Liver (tissue), 9 donors: ENCODE data around the gene OR2J1. TPM values are rescaled to one million over a fixed set of nuclear protein-coding genes. Genes with fewer than 3 reads are reported as not detected.

Experiments used
- DNase-seq: peaks from one replicate; pipeline ENCODE4 v3.0.0-alpha.2; 2017; ENCODE audit warnings: low spot score
- H3K27ac ChIP-seq, 2 donors: one replicate each; pipeline ENCODE4 v1.7.0; 2013; ENCODE audit warnings: inconsistent platforms in 2 of 2, low read length in 2 of 2, control low read depth in 1 of 2, low read depth in 1 of 2, mild to moderate bottlenecking in 1 of 2
- H3K27me3 ChIP-seq, 4 donors: one replicate each; pipeline versions ENCODE4 v1.6.1 to v1.7.0; 2013; ENCODE audit warnings: low read length in 3 of 4, inconsistent platforms in 1 of 4, mild to moderate bottlenecking in 1 of 4, moderate library complexity in 1 of 4; ENCODE audit not compliant: control insufficient read depth in 4 of 4, insufficient read depth in 4 of 4
- H3K36me3 ChIP-seq, 4 donors: one replicate each; pipeline versions ENCODE4 v1.6.1 to v1.7.0; 2013; ENCODE audit warnings: low read length in 3 of 4, mild to moderate bottlenecking in 3 of 4, low read depth in 1 of 4, moderate library complexity in 1 of 4; ENCODE audit not compliant: control insufficient read depth in 4 of 4, insufficient read depth in 3 of 4
- H3K4me1 ChIP-seq, 4 donors: one replicate each; pipeline versions ENCODE4 v1.6.1 to v1.7.0; 2013; ENCODE audit warnings: low read length in 3 of 4, mild to moderate bottlenecking in 3 of 4, moderate library complexity in 1 of 4; ENCODE audit not compliant: control insufficient read depth in 4 of 4, insufficient read depth in 4 of 4
- H3K4me3 ChIP-seq, 3 donors: one replicate each; pipeline versions ENCODE4 v1.6.1 to v1.7.0; 2013; ENCODE audit warnings: low read length in 3 of 3, control low read depth in 1 of 3, low read depth in 1 of 3, mild to moderate bottlenecking in 1 of 3
- H3K9ac ChIP-seq, 2 donors: one replicate each; pipeline ENCODE4 v1.7.0; 2013; ENCODE audit warnings: low read length in 2 of 2, mild to moderate bottlenecking in 2 of 2, moderate library complexity in 2 of 2, control low read depth in 1 of 2, low read depth in 1 of 2
- H3K9me3 ChIP-seq, 4 donors: one replicate each; pipeline versions ENCODE4 v1.6.1 to v1.7.0; 2013; ENCODE audit warnings: low read length in 3 of 4; ENCODE audit not compliant: control insufficient read depth in 4 of 4
- ATF3 ChIP-seq: IDR thresholded peaks from 2 replicates; pipeline ENCODE4 v1.6.1; 2016; ENCODE audit warnings: antibody characterized with exemption
- CTCF ChIP-seq: fragments of 150-350 bp; IDR thresholded peaks from 2 replicates; pipeline ENCODE4 v1.5.1; 2017; ENCODE audit warnings: improper control_type of control experiment, low read depth, low read length; ENCODE audit not compliant: missing input control
- EGR1 ChIP-seq, 2 donors: IDR thresholded peaks; 2 replicates each; pipeline ENCODE4 v1.6.1; 2016 to 2018; ENCODE audit warnings: antibody characterized with exemption in 2 of 2, low read depth in 2 of 2
- FOXA2 ChIP-seq: IDR thresholded peaks from 2 replicates; pipeline ENCODE4 v1.6.1; 2016; ENCODE audit warnings: antibody characterized with exemption
- HNF4A ChIP-seq, 2 donors: conservative IDR thresholded peaks; 2 replicates each; pipeline ENCODE4 v1.6.1; 2016; ENCODE audit warnings: antibody characterized with exemption in 2 of 2, mild to moderate bottlenecking in 2 of 2
- HNF4G ChIP-seq: IDR thresholded peaks from 2 replicates; pipeline ENCODE4 v1.6.1; 2016; ENCODE audit warnings: antibody characterized with exemption
- JUND ChIP-seq, 2 donors: IDR thresholded peaks; 2 replicates each; pipeline ENCODE4 v1.6.1; 2016; ENCODE audit warnings: antibody characterized with exemption in 2 of 2
- NR2F2 ChIP-seq: IDR thresholded peaks from 2 replicates; pipeline ENCODE4 v1.6.1; 2016; ENCODE audit warnings: antibody characterized with exemption
- RAD21 ChIP-seq, 2 donors: IDR thresholded peaks; 2 replicates each; pipeline ENCODE4 v1.6.1; 2016; ENCODE audit warnings: antibody characterized with exemption in 2 of 2, mild to moderate bottlenecking in 2 of 2
- REST ChIP-seq: IDR thresholded peaks from 2 replicates; pipeline ENCODE4 v1.6.1; 2016; ENCODE audit warnings: antibody characterized with exemption, mild to moderate bottlenecking
- RXRA ChIP-seq, 2 donors: IDR thresholded peaks; 2 replicates each; pipeline ENCODE4 v1.6.1; 2017 to 2018; ENCODE audit warnings: antibody characterized with exemption in 2 of 2, mild to moderate bottlenecking in 1 of 2
- SP1 ChIP-seq: IDR thresholded peaks from 2 replicates; pipeline ENCODE4 v1.6.1; 2018; ENCODE audit warnings: antibody characterized with exemption, mild to moderate bottlenecking
- TAF1 ChIP-seq: conservative IDR thresholded peaks from 2 replicates; pipeline ENCODE4 v1.6.1; 2016; ENCODE audit warnings: antibody characterized with exemption, mild to moderate bottlenecking
- YY1 ChIP-seq: IDR thresholded peaks from 2 replicates; pipeline ENCODE4 v1.6.1; 2016; ENCODE audit warnings: antibody characterized with exemption, mild to moderate bottlenecking
- ZBTB33 ChIP-seq: IDR thresholded peaks from 2 replicates; pipeline ENCODE4 v1.6.1; 2016; ENCODE audit warnings: antibody characterized with exemption
- WGBS: extraction: QIAGEN DNeasy Blood & Tissue Kit; methylation state at CpG from one replicate; pipeline ENCODE4 v1.1.7; 2013; 5-methylcytosine and 5-hydroxymethylcytosine counted together
- polyA plus RNA-seq, 2 donors: library from polyadenylated mRNA; stranded (reverse) in 1 of 2; unstranded in 1 of 2; fragments of 200-250 nt in 1 of 2; fragments of >200 nt in 1 of 2; fragmentation: Nextera tagmentation in 1 of 2; extraction: Ambion mirVana in 1 of 2; gene quantifications; one replicate each; pipeline versions ENCODE4 v1.2.1 to v1.2.3, GENCODE V29; 2013 to 2015
- total RNA-seq, 2 donors: library from RNA; depleted of rRNA; stranded (reverse); fragments of >200 nt; gene quantifications; one replicate each; pipeline ENCODE4 v1.2.3, GENCODE V29; 2014
- TF ChIP-seq, protein P1 (sequence below): IDR thresholded peaks from 2 replicates; pipeline ENCODE4 v1.6.1; 2016; ENCODE audit warnings: antibody characterized with exemption
- donor health status: healthy.
- donor health status: healthy.
- donor health status: healthy.
- donor health status: healthy.
- donor health status: healthy.

OR2J1 gene
- total and polyA plus RNA-seq, 4 donors, result not detected

DNA sequence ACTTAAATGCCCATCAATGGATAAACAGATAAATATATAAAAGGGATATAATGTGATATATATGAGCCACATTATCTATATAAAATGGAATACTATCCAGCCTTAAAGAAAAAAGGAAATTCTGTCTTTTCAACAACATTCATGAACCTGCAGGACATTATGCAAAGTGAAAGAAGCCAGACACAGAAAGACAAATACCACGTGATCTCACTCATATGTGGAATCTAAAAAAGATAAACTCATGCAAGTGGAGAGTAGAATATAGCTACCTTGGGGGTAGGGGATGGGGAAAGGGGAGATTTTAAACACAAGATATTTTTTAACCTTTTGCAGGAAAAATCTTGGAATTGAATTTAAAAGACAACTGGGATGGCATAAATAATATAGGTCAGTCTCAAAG is 1.5 kb upstream of the OR2J1 start:
- H3K9ac ChIP-seq, result no peak overlapping the region
- TF ChIP-seq HNF4G, result no peak
- TF ChIP-seq TAF1, result no peak
- no peak for TF ChIP-seq REST
- TF ChIP-seq, protein P1, sequence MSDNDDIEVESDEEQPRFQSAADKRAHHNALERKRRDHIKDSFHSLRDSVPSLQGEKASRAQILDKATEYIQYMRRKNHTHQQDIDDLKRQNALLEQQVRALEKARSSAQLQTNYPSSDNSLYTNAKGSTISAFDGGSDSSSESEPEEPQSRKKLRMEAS, result no peak
- TF ChIP-seq FOXA2, result no peak
- TF ChIP-seq RXRA (IDR thresholded peaks at IDR 0.05), result no peak
- no peak for TF ChIP-seq YY1
- no peak for TF ChIP-seq RAD21 (IDR thresholded peaks at IDR 0.05)
- no peak for TF ChIP-seq JUND (IDR thresholded peaks at IDR 0.05)
- no peak for TF ChIP-seq NR2F2
- no peak for TF ChIP-seq HNF4A (conservative IDR thresholded peaks at IDR 0.05)
- no peak for TF ChIP-seq ATF3
- no peak for TF ChIP-seq ZBTB33
- TF ChIP-seq EGR1 (IDR thresholded peaks at IDR 0.05; ENCODE audit: low read depth in 2 of 2), result no peak
- TF ChIP-seq CTCF, result no peak
- no peak for TF ChIP-seq SP1
- no peaks in the 10 kb centered on the region for H3K9me3 ChIP-seq
- 73% methylated on average over 1 of the region's 1 CpG for WGBS
- no peaks in the 10 kb centered on the region for H3K36me3 ChIP-seq
- no peaks in the 10 kb centered on the region for H3K4me1 ChIP-seq
- no peak overlapping the region for H3K27ac ChIP-seq
- no peak overlapping the region for H3K4me3 ChIP-seq
- no peak for DNase-seq
- no peaks in the 10 kb centered on the region for H3K27me3 ChIP-seq

GRCh38 chr6:29107758-29108157 is 8.5 kb downstream of the OR2J1 start, which contains the start of gene OR2J3:
Gene OR2J3 (plus strand): TSS chr6:29108058. CDS start chr6:29111891, 3,833 bp downstream.
- Histone ChIP-seq H3K9ac (no peak within 1 kb of the TSS), H3K4me1 (no peaks in the 10 kb centered on the region), H3K27me3 (peaks cover 0 to 2% (median 0%) of the 10 kb centered on the region in 4 donors), H3K27ac (no peak within 1 kb of the TSS), H3K9me3 (no peaks in the 10 kb centered on the region), H3K4me3 (no peak within 1 kb of the TSS), H3K36me3 (no peaks in the 10 kb centered on the region)
- WGBS, result 33% methylated on average over 1 of the region's 1 CpG
- no peak for DNase-seq
- TF ChIP-seq HNF4G, result no peak
- TF ChIP-seq, protein P1, result no peak
